ENCODE data around the gene FUZ. TPM values are rescaled to one million over a fixed set of nuclear protein-coding genes. Genes with fewer than 3 reads are reported as not detected.

Gene FUZ
- total and polyA plus RNA-seq, 2 experiments from 2014 or later, result 11.7 to 21.1 TPM

DNA sequence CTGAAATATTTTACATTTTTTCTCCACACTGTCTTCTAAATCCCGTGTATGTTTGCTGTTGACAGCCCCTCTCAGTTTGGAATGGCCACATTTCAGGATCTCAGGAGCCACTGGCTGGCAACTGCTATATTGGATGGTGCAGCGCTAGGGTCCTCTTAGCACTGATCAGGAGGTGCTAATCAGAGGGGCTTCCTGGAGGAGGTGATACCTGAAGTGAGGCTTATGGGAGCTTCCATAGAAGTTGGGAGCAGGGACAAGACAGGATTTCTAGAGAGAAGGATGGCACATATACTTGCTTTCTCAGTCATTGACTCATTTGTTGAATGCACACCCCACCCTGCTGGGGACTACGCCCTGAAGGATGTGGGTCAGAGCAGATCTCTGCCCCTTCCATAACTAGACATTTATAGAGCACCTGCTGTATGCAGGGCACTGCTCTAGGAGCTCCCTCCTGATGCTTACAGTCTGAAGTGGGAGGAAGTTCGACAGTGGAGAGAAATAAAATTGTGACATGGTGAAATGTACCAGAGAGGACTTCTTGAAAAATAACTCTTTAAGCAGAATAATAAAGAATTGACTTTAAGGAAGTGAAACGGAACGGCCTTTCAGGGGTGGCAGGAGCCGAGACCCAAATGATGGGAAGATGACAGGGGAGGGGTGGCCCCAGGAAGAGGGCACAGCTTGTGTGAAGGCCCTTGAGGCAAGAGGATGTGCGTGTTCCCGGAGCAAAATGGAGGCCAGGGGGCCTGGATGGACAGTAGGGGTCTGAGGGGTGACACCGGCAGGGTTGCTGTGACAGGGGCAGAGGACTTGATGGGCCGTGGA is 33.1 kb downstream of the FUZ start:
- Histone ChIP-seq H2AFZ (no peak overlapping the region), H3F3A (ENCODE audit: insufficient read depth) (peaks cover 14% of the 10 kb centered on the region), H3K27me3 (replicated peaks; ENCODE audit: insufficient read depth) (no peaks in the 10 kb centered on the region), H3K79me2 (ENCODE audit: insufficient read depth) (peaks cover 80% of the 10 kb centered on the region), H3K9ac (no peak overlapping the region), H3K27ac (no peak overlapping the region), H3K4me2 (ENCODE audit: unreplicated experiment) (no peak overlapping the region), H3K4me1 (ENCODE audit: insufficient read depth) (0 out of 2 replicates have a peak, but pooled peaks cover 2% of the 10 kb centered on the region), H4K20me1 (ENCODE audit: insufficient read depth) (no peaks in the 10 kb centered on the region), H3K9me2 (ENCODE audit: insufficient read depth) (no peaks in the 10 kb centered on the region), H3K4me3 (no peak overlapping the region), H3K9me3 (ENCODE audit: low read depth) (no peaks in the 10 kb centered on the region), H3K36me3 (ENCODE audit: low read depth) (peaks cover 17% of the 10 kb centered on the region; the same call in 1 of the 2 replicates)
- 86 to 87% methylated on average over 11 of the region's 11 CpGs for WGBS, 2 experiments (ENCODE audit: low coverage in 1 of 2, low lambda C conversion rate in 2 of 2, missing lambda C conversion rate in 2 of 2)
- TF ChIP-seq EZH2phosphoT487 (IDR thresholded peaks at IDR 0.05; ENCODE audit: insufficient read depth, low read depth), result no peak
- no peak for TF ChIP-seq EZH2 (IDR thresholded peaks at IDR 0.05; ENCODE audit: insufficient read depth, poor library complexity, severe bottlenecking)
- in situ Hi-C loops (cut with MboI), result no loop called here
- DNase-seq, result peak; percentile 40

DNA sequence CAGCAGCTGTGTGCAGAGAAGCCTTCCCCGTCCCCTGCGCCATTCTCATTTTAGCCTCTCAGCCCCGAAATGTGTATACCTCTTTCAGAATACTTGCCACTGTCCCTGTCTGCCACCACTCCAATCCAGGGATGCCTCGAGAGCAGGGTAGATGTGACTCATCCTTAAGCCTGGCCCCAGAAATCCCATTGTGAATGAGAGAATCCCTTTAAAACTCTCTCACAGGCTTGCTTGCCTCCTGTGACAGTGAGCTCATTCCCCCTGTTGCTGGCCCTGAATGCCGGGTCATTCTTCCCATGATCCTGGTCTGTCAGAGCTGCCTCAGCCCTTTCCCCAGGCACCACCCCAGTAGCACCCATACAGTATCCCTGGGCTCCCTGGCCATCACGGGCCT is 36.7 kb downstream of the FUZ start:
- Histone ChIP-seq H3K4me1 (ENCODE audit: insufficient read depth) (0 out of 2 replicates have a peak, but pooled peaks cover 2% of the 10 kb centered on the region), H3F3A (ENCODE audit: insufficient read depth) (no peaks in the 10 kb centered on the region), H3K4me2 (ENCODE audit: unreplicated experiment) (no peak overlapping the region), H2AFZ (no peak overlapping the region), H3K4me3 (no peak overlapping the region), H3K27me3 (replicated peaks; ENCODE audit: insufficient read depth) (no peaks in the 10 kb centered on the region), H3K9me2 (ENCODE audit: insufficient read depth) (no peaks in the 10 kb centered on the region), H3K79me2 (ENCODE audit: insufficient read depth) (peaks cover 100% of the 10 kb centered on the region), H3K27ac (no peak overlapping the region), H3K9ac (no peak overlapping the region), H3K9me3 (ENCODE audit: low read depth) (no peaks in the 10 kb centered on the region), H3K36me3 (ENCODE audit: low read depth) (no peaks in the 10 kb centered on the region), H4K20me1 (ENCODE audit: insufficient read depth) (no peaks in the 10 kb centered on the region; the same call in 1 of the 2 replicates)
- no peak for TF ChIP-seq EZH2 (IDR thresholded peaks at IDR 0.05; ENCODE audit: insufficient read depth, poor library complexity, severe bottlenecking)
- no peak for TF ChIP-seq EZH2phosphoT487 (IDR thresholded peaks at IDR 0.05; ENCODE audit: insufficient read depth, low read depth)
- in situ Hi-C loops (cut with MboI), result no loop called here
- DNase-seq, result no peak
- WGBS, 2 experiments (ENCODE audit: low coverage in 1 of 2, low lambda C conversion rate in 2 of 2, missing lambda C conversion rate in 2 of 2), result 82 to 89% methylated on average over 6 of the region's 6 CpGs

DNA sequence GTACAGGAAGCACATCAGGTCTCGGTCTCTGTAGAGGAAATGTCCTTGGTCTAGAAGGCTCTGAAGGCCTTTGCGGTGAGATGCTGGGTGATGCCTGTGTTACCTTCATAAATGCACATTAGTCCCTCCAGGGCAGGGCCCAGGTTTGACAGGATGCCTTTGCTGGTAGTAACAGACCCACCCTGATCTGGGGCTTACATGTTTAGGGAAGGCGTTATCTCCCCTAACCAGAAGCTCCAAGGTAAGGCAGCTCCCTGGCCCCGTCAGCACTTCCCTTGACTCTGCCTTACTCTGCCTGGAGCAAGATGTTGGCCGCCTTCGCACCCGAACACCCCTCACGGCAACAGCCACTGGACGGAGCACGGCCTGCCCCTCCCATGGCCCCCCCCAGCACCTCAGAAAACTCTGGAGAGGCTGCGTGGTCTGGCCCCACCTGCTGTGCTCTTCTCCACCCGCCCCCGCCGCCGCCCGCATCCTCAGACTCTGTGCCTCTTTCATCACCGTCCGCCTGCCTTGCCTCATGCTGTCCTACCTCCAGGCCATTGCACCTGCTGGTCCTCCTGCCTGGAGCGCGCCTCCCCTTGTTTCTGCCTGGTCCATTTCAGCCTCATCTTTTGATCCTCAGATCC is 37.2 kb downstream of the FUZ start:
- Histone ChIP-seq H3K9me2 (ENCODE audit: insufficient read depth) (no peaks in the 10 kb centered on the region), H3K4me1 (ENCODE audit: insufficient read depth) (0 out of 2 replicates have a peak, but pooled peaks cover 2% of the 10 kb centered on the region), H3K27ac (no peak overlapping the region), H2AFZ (no peak overlapping the region), H3K79me2 (ENCODE audit: insufficient read depth) (peaks cover 100% of the 10 kb centered on the region), H4K20me1 (ENCODE audit: insufficient read depth) (no peaks in the 10 kb centered on the region; the same call in 1 of the 2 replicates), H3K9me3 (ENCODE audit: low read depth) (no peaks in the 10 kb centered on the region), H3K4me3 (no peak overlapping the region), H3K4me2 (ENCODE audit: unreplicated experiment) (no peak overlapping the region), H3F3A (ENCODE audit: insufficient read depth) (no peaks in the 10 kb centered on the region), H3K36me3 (ENCODE audit: low read depth) (no peaks in the 10 kb centered on the region), H3K9ac (no peak overlapping the region), H3K27me3 (replicated peaks; ENCODE audit: insufficient read depth) (no peaks in the 10 kb centered on the region)
- TF ChIP-seq EZH2phosphoT487 (IDR thresholded peaks at IDR 0.05; ENCODE audit: insufficient read depth, low read depth), result no peak
- TF ChIP-seq EZH2 (IDR thresholded peaks at IDR 0.05; ENCODE audit: insufficient read depth, poor library complexity, severe bottlenecking), result no peak
- no peak for DNase-seq
- in situ Hi-C loops (cut with MboI), result no loop called here
- 94 to 100% methylated on average over 11 to 20 of the region's 20 CpGs for WGBS, 2 experiments (ENCODE audit: low coverage in 1 of 2, low lambda C conversion rate in 2 of 2, missing lambda C conversion rate in 2 of 2)

DNA sequence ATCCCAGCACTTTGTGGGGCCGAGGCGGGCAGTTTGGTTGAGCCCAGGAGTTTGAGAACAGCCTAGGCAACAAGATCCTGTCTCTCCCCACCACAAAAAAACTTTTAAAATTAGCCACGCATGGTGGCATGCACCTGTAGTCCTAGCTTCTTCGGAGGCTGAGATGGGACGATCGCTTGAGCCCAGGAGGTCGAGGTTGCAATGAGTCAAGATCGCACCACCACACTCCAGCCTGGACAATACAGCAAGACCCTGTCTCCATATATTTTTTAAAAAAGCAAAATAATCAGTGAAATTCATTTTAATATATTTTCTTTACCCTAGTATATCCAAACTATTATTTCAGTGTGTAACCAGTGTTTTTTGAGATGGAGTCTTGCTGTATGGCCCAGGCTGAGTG is 38.1 kb downstream of the FUZ start:
- Histone ChIP-seq H3K9me2 (ENCODE audit: insufficient read depth) (no peaks in the 10 kb centered on the region), H3K4me1 (ENCODE audit: insufficient read depth) (0 out of 2 replicates have a peak, but pooled peaks cover 2% of the 10 kb centered on the region), H3K4me3 (no peak overlapping the region), H4K20me1 (ENCODE audit: insufficient read depth) (no peaks in the 10 kb centered on the region; the same call in 1 of the 2 replicates), H3K79me2 (ENCODE audit: insufficient read depth) (peaks cover 100% of the 10 kb centered on the region), H3K4me2 (ENCODE audit: unreplicated experiment) (no peak overlapping the region), H3F3A (ENCODE audit: insufficient read depth) (no peaks in the 10 kb centered on the region), H3K27ac (no peak overlapping the region), H3K9me3 (ENCODE audit: low read depth) (no peaks in the 10 kb centered on the region), H3K9ac (no peak overlapping the region), H3K27me3 (replicated peaks; ENCODE audit: insufficient read depth) (no peaks in the 10 kb centered on the region), H2AFZ (no peak overlapping the region), H3K36me3 (ENCODE audit: low read depth) (no peaks in the 10 kb centered on the region)
- WGBS, 2 experiments (ENCODE audit: low coverage in 1 of 2, low lambda C conversion rate in 2 of 2, missing lambda C conversion rate in 2 of 2), result 95 to 96% methylated on average over 8 of the region's 8 CpGs
- TF ChIP-seq EZH2 (IDR thresholded peaks at IDR 0.05; ENCODE audit: insufficient read depth, poor library complexity, severe bottlenecking) (no peak), EZH2phosphoT487 (IDR thresholded peaks at IDR 0.05; ENCODE audit: insufficient read depth, low read depth) (no peak)
- in situ Hi-C loops (cut with MboI), result no loop called here
- no peak for DNase-seq

Data from GM23248 (cell line).